ENCODE results near the gene IRGQ.

GRCh38 chr19:43570174-43570791 lies 25.7 kb downstream of the IRGQ start:
- no peak for TF ChIP-seq INSM2 (tag by site-specific recombination; IDR thresholded peaks at IDR 0.05)
- no peak for TF ChIP-seq ZNF274 (IDR thresholded peaks at IDR 0.05; ENCODE audit: low read length)
- TF ChIP-seq ZNF274 (tag by site-specific recombination; IDR thresholded peaks at IDR 0.05; ENCODE audit: borderline replicate concordance) = no peak
